ENCODE results near the gene ZNF483.
"Not testable (repeated sequence)": the region's sequence is repeated elsewhere in the genome, so short reads cannot be mapped to it uniquely, and the experiment has no call there.

The ZNF483 gene

DNA sequence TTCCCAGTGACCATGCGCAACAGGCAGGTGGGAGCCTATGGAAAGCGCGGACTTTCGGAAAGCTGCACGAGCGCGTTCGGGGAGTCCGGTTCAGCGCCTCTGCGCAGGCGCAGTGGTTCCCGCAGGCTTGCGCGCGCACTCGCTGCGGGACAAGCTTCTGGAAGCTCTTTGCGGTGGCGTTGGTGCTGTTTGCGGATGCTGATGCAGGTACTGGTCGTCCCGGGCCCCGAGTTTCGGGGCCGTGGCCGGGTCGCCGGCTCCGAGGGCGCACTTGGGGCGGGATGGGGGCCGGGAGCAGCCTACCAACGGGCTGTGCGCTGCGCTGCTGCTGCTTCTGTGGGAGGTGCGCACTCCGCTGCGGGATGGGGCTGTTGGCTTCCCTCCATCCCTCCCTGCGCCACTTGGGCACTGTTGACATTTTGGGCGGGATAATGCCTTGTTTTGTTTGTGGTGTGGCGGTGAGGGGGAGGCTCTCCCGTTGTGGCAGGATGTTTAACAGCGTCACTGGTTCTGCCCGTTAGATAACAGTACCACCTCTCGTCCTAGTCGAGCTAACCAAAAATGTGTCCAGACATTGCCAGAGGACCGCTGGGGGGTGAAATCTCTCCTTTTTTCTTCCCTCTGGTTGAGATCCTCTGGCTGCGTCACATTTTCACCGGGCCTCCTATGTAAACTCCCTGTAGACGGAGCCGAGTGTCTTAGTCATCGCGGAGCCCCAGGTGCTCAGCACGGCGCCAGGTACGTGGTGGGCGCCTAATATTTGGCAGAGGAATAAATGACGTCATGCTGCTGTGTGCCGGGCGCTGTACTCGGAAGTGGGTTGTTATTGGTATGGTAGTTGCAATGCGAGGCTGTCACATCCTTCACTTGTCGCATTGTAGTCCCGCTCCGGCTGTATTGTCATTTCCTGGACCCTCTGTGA is at the start of gene ZNF483:
TSS of gene ZNF483 (plus strand) at position 124 of the 922 bp plus-strand sequence. CDS start 2,217 bp downstream, outside the sequence.
- DNase-seq: peak; percentile 81

DNA sequence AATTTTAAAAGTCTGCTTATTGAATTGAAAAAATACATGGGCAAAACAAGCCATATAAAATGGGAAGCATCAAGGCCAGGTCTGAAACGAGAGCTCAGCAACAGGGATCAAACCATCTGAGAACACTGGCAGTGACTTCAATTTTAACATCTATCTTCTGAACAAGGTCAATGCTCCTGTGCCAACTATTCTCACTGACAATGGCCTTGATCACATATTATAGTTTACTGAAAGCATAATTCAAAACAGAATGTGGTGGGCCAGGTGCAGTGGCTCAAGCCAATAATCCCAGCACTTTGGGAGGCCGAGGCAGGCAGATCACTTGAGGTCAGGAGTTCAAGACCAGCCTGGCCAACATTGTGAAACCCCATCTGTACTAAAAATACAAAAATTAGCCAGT is 49.8 kb upstream of the ZNF483 start:
- no peak for DNase-seq

DNA sequence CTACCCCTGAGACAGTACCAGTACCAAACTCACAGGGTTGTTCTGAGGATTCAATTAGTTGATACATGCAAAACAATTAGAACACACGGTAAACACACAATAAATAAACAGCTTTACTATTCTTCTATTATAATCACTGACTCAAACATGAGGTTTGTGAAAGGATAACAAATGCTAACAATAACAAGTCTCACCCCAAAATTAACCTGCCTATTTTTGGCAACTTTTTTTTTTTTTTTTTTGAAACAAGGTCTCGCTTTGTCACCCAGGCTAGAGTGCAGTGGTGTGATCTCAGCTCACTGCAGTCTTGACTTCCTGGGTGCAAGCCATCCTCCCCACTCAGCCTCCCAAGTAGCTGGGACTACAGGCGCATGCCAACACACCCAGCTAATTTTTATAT is 47.3 kb upstream of the ZNF483 start:
- no peak for DNase-seq

DNA sequence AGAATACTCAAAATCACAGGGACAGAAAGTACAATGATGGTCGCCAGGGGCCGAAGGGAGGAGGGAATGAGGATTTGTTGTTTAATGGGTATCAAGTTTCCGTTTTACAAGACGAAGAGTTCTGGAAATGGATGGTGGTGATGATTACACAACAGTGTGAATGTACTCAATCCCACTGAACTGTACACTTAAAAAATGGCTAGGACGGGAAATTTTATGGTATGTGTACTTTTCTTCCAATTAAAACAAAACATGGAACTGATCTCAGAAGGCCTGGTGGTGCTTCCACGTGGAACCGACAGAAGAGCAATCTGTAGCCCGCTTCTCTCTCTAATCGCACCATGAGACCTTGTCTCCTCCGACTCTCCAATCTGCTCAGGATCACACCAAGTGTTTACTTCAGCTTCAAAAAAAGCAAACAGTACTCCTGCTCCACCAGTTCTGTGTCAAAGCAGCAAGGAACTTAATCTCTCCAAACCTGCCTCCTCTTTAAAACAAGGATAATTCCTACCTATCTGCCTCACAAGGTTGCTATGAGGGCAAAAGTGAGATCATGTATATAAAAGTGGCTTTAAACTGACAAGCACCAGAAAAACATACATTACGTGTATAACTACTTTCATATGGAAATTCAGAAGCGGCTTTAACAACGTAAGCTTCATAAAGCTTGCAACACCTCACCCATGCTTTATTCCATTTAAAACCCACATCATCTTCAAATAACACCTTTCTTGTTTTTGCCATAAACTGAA is 42.9 kb upstream of the ZNF483 start:
- peak; percentile 54 for DNase-seq

DNA sequence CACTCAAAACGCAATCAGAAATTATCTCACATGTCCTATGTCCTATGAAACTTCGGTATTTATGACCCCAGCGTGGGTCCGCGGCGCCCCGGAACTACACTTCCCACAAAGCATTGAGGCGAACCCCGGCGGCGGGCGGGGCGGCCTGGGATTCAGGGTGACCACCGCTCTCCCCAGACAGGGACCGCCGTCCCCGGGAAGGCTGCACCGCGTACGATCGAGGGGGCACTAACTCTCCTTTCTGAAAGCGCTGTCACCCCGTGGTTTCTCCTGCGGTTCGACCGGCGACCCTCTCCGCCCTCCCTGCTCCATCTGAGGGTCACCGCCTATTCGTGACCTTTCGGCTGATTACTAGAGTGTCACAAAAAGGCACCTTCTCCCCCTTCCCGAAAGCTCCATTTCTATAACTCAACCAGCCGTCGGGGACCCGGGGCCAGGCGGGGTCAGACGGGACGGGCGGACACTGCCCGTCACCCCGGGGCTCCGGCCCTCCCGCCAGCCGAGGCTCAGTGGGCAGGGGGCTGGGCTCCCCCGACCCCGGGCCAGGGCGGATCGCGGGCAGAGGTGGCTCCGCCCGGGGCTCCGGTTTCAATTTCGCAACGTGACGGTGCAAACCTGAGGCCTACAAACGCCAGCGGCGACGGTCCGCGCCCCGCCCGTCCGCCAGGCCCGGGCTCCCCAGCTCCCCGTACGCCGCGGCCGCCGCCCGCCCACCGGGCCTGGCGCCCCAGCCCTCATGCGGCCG is 42.1 kb upstream of the ZNF483 start:
- DNase-seq: no peak

DNA sequence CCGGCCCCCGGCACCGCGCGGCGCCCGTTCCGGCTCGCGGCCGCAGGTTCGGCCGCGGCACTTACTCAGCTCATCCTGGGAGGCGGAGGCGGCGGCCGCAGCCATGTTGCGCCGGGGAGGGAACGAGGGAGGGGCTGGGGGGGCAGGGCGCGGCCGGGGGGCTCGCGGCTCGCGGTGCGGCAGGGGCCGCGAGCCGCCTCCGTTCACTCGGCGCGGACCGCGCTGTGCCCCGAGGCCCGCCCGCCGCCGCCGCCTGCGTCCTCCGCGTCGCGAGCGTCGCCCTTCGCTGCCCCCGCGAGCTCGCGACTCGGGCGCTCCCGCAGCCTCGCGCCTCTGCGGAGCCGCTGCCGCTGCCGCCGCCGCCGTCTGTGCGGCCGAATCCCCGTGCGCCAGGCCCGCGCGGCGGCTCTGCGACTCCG is 41.5 kb upstream of the ZNF483 start:
- DNase-seq: no peak

DNA sequence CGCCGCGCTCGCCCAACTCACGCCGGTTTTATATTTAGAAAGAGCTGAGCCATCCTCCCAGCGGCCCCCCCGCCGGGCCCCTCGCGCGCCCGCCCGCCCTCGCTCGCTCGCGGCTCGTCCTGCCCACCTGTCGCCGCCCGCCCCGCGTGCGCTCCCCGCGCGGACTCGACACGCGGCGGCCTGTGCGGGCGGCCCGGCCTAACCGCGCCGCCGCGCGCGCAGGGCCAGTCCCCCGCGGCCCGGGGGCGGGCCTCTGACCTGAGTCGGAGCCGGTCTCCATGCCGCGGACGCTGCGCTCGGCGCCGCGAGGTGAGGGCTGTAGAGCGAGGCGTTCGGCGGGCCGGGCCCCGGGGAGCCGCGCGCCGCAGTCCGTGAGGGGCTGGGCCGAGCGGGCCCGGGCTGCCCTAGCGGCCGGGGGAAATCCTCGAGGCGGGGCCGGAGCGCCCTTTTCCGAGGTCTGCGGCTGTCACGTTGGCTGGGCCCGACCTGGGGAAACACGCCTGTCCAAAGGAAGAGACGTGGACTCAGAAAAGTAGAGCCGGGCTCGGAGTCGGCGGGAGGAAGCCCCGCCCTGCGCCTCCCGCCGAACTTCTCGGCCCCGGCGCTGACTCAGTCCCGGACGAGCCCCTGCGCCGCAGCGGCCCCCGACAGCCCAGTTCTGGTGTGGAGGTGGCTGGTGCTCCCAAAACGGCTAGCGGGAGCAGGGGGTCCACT is 41.0 kb upstream of the ZNF483 start, which contains the start of gene ECPAS:
TSS of gene ECPAS (minus strand) at position 526 of the 714 bp plus-strand sequence. CDS start 11,465 bp downstream, outside the sequence.
- peak; percentile 16 for DNase-seq

DNA sequence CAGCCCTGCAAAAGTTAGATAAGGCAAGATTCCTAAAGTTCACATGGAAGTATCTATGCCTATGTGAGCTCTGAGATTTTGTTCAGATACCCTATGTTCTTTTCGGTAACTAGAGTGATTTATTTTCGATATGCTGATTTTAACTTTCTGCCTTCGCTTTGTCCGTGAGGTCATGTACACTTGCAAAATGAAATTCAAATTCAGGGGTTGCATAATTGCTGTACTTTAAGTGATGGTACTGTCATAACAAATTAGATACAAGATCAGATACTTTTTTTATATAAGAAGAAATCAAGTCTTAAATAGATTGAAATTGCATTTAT is 40.4 kb upstream of the ZNF483 start:
- DNase-seq: no peak

DNA sequence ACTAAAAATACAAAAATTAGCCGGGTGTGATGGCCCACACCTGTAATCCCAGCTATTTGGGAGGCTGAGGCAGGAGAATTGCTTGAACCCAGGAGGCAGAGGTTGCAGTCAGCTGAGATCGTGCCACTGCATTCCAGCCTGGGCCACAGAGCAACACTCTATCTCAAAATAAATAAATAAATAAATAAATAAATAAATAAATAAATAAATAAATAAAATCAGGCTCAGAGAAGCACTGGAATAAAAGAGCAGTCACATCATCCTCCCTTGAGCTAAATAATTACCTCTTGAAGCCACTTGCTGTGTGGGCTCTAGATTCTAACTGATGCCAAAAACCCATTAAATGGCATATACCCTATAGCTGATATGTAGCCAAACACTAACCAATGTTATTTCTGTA is 27.8 kb upstream of the ZNF483 start:
- DNase-seq: not testable (repeated sequence)

DNA sequence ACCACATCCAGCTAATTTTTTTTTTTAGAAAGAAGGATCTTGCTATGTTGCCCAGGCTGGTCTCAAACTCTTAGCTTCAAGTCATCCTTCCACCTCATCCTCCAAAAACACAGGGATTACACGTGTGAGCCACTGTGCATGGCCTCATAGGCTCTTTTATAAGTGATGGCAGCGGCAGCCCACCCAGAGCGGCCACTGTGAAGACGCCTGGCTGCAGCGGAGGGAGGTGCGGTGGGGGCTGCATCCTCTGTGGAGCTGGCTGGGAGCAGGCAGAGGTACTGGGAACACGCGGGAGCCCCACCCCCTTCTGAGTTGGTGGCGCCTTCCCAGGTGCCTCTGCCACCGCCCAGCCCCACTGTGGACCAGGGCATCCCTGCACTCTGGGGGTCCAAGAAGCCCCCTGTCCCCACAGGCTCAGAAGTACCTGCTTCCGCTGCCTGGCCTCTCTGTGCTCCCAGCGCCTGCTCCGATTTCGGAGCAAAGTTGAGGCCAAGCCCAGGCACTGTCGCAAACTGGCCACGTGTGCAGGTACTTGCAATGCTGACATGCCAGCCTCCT is 23.9 kb upstream of the ZNF483 start:
- no peak for DNase-seq

DNA sequence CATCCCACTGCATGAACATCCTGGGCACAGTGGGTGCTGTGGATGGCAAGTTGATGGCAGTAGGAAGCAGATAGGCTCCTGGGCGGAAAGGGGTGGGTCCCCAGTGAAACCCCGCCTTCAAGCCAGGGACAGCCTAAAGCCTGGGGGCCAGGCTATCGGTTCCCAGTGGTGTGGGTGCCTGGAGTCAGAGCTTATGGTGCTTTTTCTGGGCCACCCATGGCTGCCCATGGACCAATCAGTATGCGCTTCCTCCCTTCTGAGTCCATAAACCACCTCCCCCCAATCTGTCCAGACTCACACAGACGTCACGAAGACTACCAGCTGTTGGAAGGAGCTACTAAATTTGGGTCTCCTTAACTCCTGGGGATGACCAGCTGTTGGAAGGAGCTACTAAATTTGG is 23.3 kb upstream of the ZNF483 start:
- DNase-seq: no peak

DNA sequence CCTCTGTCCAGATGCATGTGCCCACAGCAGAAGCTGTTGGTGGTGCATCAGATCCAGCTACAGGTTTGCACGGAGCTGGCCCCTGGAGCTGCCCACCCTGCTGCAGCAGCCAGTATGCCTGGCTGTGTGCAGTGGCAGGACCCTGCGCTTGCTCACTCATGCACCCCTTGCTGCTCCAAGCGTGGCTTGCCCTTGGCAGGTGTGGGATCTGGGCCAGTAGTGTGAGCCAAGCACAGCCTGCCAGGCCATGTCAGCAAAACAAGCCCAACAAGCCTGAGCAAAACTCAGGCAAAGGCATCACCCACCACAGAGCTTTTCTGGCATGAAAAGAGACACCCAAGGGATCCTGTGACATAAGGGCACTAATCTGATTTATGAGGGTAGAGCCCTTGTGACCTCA is 22.5 kb upstream of the ZNF483 start:
- DNase-seq: no peak

DNA sequence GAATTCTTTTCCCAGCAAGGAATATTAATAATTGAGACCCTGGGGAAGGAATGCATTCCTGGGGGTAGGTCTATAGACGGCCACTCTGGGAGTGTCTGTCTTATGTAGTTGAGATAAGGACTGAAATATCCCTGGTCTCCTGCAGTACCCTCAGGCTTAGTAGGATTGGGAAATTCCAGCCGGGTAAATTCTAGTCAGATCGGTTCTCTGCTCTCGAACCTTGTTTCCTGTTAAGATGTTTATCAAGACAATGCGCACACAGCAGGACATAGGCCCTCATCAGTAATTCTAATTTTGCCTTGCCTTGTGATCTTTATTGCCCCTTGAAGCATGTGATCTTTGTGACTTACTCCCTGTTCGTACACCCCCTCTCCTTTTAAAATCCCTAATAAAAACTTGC is 13.4 kb upstream of the ZNF483 start:
- not testable (repeated sequence) for DNase-seq

DNA sequence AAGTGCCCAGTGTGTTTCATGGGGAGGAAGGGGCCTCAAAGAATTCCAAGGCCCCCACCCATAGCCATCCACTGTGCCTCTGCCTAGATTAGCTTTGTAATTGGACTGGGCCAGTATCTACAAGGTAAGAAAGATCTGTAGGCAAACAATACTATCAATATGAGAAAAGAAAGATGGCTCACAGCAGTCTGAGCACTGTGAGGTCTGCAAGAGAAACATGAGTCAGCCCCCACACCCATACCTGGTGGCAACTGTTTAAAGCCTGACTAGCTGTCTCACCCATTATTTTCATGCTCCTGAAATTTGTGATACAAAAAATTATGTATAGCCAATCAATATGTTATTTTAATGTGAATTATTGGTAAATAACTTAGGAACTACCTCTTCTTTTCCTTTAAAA is 10.0 kb upstream of the ZNF483 start:
- no peak for DNase-seq

DNA sequence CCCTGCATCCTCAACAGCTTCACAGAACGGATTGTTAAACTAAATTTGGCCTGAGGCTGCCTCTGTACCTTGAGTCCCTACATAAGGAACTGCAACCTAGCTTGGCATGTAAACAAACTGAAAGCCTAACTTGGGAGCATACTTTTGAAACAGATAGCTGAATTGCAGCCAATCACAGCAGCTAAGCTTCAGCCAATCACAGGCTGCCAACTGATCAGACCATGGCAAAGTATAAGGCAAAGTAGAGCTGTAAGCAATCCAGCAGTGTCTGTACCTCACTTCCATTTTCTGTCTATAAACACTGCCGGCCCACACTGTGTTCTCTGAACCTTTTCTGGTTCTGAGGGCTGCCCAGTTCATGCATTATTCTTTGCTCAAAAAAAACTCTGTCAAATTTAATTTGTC is 8.9 kb upstream of the ZNF483 start:
- DNase-seq: no peak

DNA sequence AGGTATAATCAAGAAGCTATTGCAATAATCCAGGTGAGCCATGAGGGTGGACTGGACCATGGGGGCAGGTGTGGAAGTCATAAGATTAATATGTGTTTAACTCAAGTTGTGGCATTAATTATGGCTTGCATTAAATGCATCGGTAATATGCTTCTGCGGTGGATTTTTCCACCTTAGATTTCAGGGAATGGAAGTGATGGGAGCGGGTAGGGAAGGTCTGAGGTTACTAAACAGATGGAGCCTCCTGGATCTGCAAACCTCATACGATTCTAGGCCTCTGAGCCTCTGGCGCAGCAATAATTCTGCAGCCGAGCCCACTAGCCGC is 286 bp upstream of the ZNF483 start:
- DNase-seq: no peak

DNA sequence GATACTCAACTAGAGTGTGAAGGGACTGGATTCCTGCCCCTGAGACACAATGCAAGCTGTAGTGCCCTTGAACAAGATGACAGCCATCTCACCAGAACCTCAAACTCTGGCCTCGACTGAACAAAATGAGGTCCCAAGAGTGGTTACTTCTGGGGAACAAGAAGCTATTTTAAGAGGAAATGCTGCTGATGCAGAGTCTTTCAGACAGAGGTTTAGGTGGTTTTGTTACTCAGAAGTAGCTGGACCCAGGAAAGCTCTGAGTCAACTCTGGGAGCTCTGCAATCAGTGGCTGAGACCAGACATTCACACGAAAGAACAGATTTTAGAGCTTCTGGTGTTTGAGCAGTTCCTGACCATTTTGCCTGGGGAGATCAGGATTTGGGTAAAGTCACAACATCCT is 2.4 kb downstream of the ZNF483 start:
- DNase-seq: no peak

DNA sequence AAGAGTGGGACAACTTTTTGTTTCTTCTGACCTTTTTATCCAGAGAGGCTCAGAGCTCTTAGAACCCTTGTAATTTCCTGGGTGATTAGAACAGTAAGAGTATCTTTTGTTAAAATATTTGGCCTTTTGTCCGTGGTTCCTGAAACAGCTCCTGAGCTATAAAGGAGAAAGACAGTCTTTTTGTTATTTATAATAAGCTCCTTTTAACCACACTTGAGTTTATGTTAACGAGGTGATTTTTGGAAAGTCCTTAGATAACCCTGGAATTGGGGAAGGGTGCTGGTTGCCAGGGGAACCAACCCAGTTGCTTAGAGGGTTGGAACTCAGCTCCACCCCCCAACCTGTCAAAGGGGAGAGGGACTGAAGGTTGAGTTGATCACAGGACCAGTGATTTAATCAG is 4.8 kb downstream of the ZNF483 start:
- DNase-seq: no peak

DNA sequence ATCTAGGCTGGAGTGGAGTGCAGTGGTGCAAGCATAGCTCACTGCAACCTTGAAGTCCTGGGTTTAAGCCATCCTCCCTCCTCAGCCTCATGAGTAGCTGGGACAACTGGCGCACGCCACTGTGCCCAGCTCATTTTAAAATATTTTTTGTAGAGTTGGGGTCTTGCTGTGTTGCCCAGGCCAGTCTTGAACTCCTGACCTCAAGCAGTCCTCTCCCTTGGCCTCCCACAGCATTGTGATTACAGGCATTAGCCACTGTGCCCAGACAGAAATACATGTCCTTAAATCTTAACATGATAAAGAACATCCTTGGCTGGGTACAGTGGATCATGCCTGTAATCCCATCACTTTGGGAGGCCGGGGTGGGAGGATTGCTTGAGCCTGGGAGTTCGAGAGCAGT is 6.7 kb downstream of the ZNF483 start:
- DNase-seq: no peak

DNA sequence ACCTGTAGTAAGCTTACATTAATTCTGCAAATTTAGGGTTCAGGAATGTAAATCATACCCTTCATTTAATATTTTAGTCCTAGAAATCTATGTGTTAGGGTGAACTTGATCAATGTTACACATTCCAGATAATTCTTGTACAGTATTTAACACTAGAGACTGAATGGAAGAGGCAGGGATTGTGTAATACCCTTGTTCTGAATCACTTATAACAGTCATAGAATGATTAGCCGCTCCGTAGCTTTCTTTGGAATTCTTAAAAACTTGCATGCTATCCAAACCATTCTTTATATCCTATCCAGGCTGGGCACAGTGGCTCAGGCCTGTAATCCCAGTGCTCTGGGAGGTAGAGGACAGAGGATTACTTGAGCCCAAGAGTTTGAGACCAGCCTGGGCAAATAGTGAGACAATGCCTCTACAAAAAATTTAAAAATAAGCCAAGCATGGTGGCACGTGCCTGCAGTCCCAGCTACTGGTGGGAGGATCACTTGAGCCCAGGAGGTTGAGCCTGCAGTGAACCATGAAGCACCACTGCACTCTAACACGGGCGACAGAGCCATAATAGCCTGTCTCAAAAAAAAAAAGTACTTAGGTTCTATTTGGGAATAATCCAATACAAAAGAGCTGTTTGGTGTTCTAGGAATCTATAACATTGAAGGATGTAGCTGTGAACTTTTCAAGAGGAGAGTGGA is 8.3 kb downstream of the ZNF483 start:
- DNase-seq: peak; percentile 25

DNA sequence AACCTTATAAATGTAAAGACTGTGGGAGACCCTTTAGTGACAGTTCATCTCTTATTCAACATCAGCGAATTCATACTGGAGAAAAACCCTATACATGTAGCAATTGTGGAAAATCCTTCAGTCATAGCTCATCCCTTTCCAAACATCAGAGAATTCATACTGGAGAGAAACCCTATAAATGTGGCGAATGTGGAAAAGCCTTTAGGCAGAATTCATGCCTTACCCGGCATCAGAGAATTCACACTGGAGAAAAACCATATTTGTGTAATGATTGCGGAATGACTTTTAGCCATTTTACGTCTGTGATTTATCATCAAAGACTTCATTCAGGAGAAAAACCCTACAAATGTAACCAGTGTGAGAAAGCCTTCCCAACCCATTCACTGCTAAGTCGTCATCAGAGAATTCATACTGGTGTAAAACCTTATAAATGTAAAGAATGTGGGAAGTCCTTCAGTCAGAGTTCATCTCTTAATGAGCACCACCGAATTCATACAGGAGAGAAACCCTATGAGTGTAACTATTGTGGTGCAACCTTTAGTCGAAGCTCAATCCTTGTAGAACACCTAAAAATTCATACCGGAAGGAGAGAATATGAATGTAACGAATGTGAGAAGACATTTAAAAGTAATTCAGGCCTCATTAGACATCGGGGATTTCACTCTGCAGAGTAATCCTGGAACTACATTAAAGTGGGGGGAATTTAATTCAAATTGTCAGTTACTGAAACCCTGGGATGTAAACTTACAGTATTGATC is 17.7 kb downstream of the ZNF483 start:
- DNase-seq: no peak

Measured in DMS79 (cell line).